ENCODE measurements around the gene PPP5C. TPM values are rescaled to one million over a fixed set of nuclear protein-coding genes. Genes with fewer than 3 reads are reported as not detected.
A peak's percentile ranks its signal among the peaks of the same experiment; 100 is the strongest.

The PPP5C gene
- total RNA-seq, 4 donors from 2014 or later = 33.8 to 51.3 (median 43.2) TPM

- Histone ChIP-seq H3K9me3 (no peaks in the 10 kb centered on the region), H3K27me3 (no peaks in the 10 kb centered on the region), H3K36me3 (peaks cover 27 to 81% (median 33%) of the 10 kb centered on the region in 3 donors), H3K4me1 (peaks cover 0 to 27% (median 3%) of the 10 kb centered on the region in 3 donors), H3K27ac (no peak overlapping the region), H3K4me3 (no peak overlapping the region)
- WGBS, 2 donors = 73 to 92% methylated on average over 2 to 3 of the region's 16 CpGs
- TF ChIP-seq CTCF (IDR thresholded peaks at IDR 0.05) (no peak), POLR2A (IDR thresholded peaks at IDR 0.05) (no peak)
- no peak for DNase-seq
- intact Hi-C loops (cut with DNase I) = no loop called here
Observed at GRCh38 chr19:46390121-46390858, 43.4 kb downstream of the PPP5C start.

DNA sequence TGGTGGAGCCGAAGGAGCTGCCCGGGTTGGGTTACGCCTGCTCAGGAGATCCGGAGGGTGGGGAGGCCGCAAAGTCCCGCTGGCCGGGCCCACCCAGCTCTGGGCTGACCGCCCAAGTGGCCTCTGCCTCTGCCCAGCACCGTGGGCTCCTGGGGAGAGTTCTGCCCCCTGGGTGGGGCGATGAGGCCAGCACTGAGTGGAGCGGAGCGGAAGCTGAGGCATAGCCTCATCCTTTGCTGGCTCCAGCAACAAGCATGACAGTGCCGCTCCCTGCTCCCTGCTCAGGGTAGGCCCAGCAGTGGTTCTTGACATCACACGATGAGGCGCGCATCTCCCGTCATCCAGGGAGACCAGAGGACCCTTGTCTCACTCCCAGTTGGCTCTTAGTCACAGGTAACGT, 44.0 kb downstream of the PPP5C start:
- H3K27ac ChIP-seq = no peak overlapping the region
- H3K36me3 ChIP-seq = peaks cover 27 to 75% (median 33%) of the 10 kb centered on the region in 3 donors
- H3K4me3 ChIP-seq = no peak overlapping the region
- intact Hi-C loops (cut with DNase I) = no loop called here
- peaks cover 0 to 22% (median 3%) of the 10 kb centered on the region in 3 donors for H3K4me1 ChIP-seq
- H3K9me3 ChIP-seq = no peaks in the 10 kb centered on the region
- 91% methylated on average over 14 of the region's 18 CpGs; no CpG with 5 or more reads in 1 of the 2 donors for WGBS, 2 donors
- no peak for DNase-seq
- TF ChIP-seq CTCF (IDR thresholded peaks at IDR 0.05) = no peak
- no peaks in the 10 kb centered on the region for H3K27me3 ChIP-seq

GRCh38 chr19:46391296-46392251, 44.7 kb downstream of the PPP5C start:
- Histone ChIP-seq H3K4me3 (no peak overlapping the region), H3K9me3 (no peaks in the 10 kb centered on the region), H3K36me3 (peaks cover 27 to 68% (median 33%) of the 10 kb centered on the region in 3 donors), H3K27me3 (no peaks in the 10 kb centered on the region), H3K4me1 (peaks cover 0 to 18% (median 3%) of the 10 kb centered on the region in 3 donors), H3K27ac (peak overlapping the region in 2 of 4 donors; percentile 9 to 33)
- 79 to 87% methylated on average over 7 to 16 of the region's 33 CpGs for WGBS, 2 donors
- DNase-seq = no peak
- intact Hi-C loops (cut with DNase I) = no loop called here
- TF ChIP-seq CTCF (IDR thresholded peaks at IDR 0.05) = no peak
- TF ChIP-seq POLR2A (IDR thresholded peaks at IDR 0.05) = no peak

DNA sequence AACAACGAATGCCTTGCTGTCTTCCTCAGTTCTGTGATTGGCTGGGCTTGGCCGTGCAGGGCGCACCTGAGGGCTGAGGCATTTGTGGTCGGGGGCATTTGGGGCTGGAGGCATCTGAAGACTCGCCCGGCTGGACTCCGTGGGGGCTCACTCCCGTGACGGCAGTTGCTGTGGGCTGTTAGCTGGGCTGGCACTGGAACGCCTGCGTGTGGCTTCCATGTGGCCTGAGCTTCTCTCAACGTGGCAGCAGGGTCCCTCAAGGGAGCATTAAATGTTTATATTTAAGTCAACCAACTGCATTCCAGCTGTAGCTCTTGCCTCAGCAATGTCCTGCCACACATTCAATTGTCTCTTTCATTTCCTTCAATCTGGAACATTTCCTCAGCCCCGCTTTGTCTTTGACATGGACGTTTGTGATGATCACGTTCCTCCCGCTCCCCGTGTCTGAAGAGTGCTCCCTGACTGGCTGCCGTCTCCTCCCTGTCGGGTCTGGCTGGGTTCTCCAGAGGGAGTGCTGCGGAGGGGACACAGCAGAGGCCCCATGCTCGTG, 45.4 kb downstream of the PPP5C start:
- no peak for DNase-seq
- intact Hi-C loops (cut with DNase I) = no loop called here

More for the DNA sequence above, 45.4 kb downstream of the PPP5C start:
- TF ChIP-seq POLR2A (IDR thresholded peaks at IDR 0.05) (no peak), CTCF (IDR thresholded peaks at IDR 0.05) (no peak)
- Histone ChIP-seq H3K4me3 (no peak overlapping the region), H3K27ac (peak overlapping the region in 2 of 4 donors; percentile 9 to 33), H3K9me3 (no peaks in the 10 kb centered on the region), H3K27me3 (no peaks in the 10 kb centered on the region), H3K36me3 (peaks cover 20 to 60% (median 31%) of the 10 kb centered on the region in 3 donors), H3K4me1 (peaks cover 0 to 18% (median 3%) of the 10 kb centered on the region in 3 donors)
- 42 to 63% methylated on average over 7 to 13 of the region's 21 CpGs for WGBS, 2 donors
